Transverse colon (tissue), 4 donors: ENCODE results near the gene ATP8B4. TPM values are rescaled to one million over a fixed set of nuclear protein-coding genes. Genes with fewer than 3 reads are reported as not detected.

Experiments
- DNase-seq: peaks from one replicate; pipeline ENCODE4 v3.0.0-alpha.2; 2019
- H3K27ac ChIP-seq, 4 donors: fragments of 200-600 bp; sonication (generic); 2 replicates each; pipeline ENCODE4 v1.5.1; 2016 to 2018; ENCODE audit warnings: inconsistent platforms in 4 of 4
- H3K27me3 ChIP-seq: fragments of 200-600 bp; sonication (generic); 2 replicates; pipeline ENCODE4 v1.5.1; 2017; ENCODE audit warnings: inconsistent platforms
- H3K36me3 ChIP-seq, 4 donors: fragments of 200-600 bp; sonication (generic); 2 replicates each; pipeline ENCODE4 v1.5.1; 2017 to 2019; ENCODE audit warnings: inconsistent platforms in 4 of 4
- H3K4me1 ChIP-seq, 4 donors: fragments of 200-600 bp; sonication (generic); 2 replicates each; pipeline ENCODE4 v1.5.1; 2017 to 2020; ENCODE audit warnings: inconsistent platforms in 4 of 4
- H3K4me3 ChIP-seq, 4 donors: fragments of 200-600 bp; sonication (generic); 1 replicate in 1 of 4; 2 replicates in 3 of 4; pipeline versions ENCODE4 v1.5.1 to v1.6.1; 2017 to 2019; ENCODE audit warnings: inconsistent platforms in 4 of 4
- H3K9me3 ChIP-seq, 2 donors: fragments of 200-600 bp; sonication (generic); 2 replicates each; pipeline ENCODE4 v1.5.1; 2017 to 2019; ENCODE audit warnings: inconsistent platforms in 2 of 2
- EP300 ChIP-seq: sonication (generic); formaldehyde crosslinking; IDR thresholded peaks from one replicate; pipeline ENCODE4 v1.6.1; 2017; ENCODE audit warnings: antibody characterized with exemption, low read depth
- POLR2A ChIP-seq: fragments of 450-650 bp; IDR thresholded peaks from one replicate; pipeline ENCODE4 v1.6.1; 2016; ENCODE audit warnings: antibody characterized with exemption, mild to moderate bottlenecking, moderate library complexity
- POLR2AphosphoS5 ChIP-seq, 3 donors: sonication (generic); formaldehyde crosslinking; IDR thresholded peaks; one replicate each; pipeline ENCODE4 v1.6.1; 2016; ENCODE audit warnings: antibody characterized with exemption in 3 of 3
- WGBS, 2 donors: methylation state at CpG; one replicate each; pipeline ENCODE4 v1.1.5; 2018; ENCODE audit warnings: low coverage in 1 of 2; 5-methylcytosine and 5-hydroxymethylcytosine counted together
- in situ Hi-C, 4 donors: fragments of 200-750 bp; cut with MboI; loops; one replicate each; pipeline versions ENCODE4 v1.15.0 to v1.15.1; 2017; ENCODE audit warnings: low sequenced_read_pairs in 3 of 4, low pct_ligation_motif_present in 1 of 4, low pct_unique_long_range_greater_than_20kb in 1 of 4
- intact Hi-C: fragments of 100-400 bp; cut with DNase I; formaldehyde crosslinking; loops from one replicate; pipeline ENCODE4 v1.15.1; 2023; ENCODE audit warnings: low total_unique reads
- total RNA-seq, 4 donors: library from RNA; depleted of rRNA; stranded (reverse); fragments of >200 nt; gene quantifications; one replicate each; pipeline ENCODE4 v1.1.0, GENCODE V29; 2016
- TF ChIP-seq, protein P1 (sequence below), 5 experiments: fragments of 200-600 bp in 3 of 5; fragments of 450-650 bp in 2 of 5; sonication (generic) in 3 of 5; IDR thresholded peaks; 1 replicate in 2 of 5; 2 replicates in 3 of 5; pipeline ENCODE4 v1.5.1; 2016 to 2017; ENCODE audit warnings: antibody characterized with exemption in 5 of 5, inconsistent platforms in 3 of 5, mild to moderate bottlenecking in 2 of 5, moderate library complexity in 1 of 5

ATP8B4 gene
- total RNA-seq, 4 donors from 2014 or later: 6.2 to 26.2 (median 8.5) TPM

DNA sequence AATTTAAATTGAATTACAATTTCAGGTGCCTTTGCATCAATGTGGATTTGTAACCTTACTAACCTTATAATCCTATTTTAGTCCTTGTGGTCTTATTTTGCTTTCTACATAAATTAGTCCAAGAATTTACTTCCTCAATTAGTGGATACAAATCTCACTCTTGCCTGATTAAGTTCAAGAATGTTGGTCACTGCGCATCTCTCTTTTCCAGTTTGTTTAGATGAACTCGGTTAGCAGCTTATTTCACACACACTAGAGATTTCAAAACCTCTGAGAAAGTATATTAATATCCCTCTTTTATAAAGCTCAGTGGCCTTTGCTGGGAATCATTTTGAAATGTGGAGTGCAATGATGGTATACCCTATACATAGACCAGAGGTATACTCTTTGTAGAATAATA lies 254.8 kb downstream of the ATP8B4 start:
- H3K27ac ChIP-seq: no peak overlapping the region

DNA sequence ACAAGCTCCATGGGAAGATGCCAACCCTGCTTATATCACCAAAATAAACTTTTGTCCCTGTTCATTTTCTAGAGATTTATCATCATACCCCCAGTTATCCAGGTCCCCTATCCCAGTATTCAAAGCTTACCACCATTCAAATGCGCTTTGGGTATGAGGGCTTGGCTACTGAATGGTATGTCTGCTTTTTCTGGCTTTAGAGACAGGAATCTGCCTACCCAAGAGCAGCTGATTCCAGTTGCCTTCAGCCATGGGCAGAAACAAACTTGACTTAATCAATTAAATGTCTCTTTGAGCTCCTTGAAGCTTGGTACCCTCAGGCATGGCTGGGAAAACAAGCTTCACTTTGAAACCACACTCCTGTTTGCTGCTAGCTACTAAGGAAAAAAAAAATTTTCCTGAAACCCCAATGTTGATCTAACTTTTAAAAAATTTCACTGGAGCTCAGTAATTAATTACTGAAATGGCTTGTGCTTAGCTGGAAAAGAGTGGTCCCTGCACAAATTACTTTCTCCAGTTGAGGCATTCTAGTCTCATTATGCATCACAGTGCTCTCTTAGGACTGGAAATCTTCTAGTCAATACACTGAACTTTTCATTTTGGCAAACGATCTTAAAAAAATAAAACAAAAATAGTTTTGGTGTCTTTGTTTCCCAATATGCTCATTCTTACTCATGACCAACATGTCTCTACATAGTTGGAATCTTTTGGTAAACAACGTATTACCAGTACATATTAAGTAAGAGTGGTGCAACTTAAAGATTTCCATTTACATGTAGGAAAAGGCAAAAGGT lies 255.4 kb downstream of the ATP8B4 start:
- H3K4me1 ChIP-seq: no peaks in the 10 kb centered on the region
- no peaks in the 10 kb centered on the region for H3K9me3 ChIP-seq
- H3K27me3 ChIP-seq: no peaks in the 10 kb centered on the region
- H3K27ac ChIP-seq: peak overlapping the region in 3 of 4 donors; percentile 14 to 36 (median 32)
- intact Hi-C loops: no loop called here
- H3K4me3 ChIP-seq: no peak overlapping the region
- no peak for DNase-seq
- WGBS, 2 donors: 83 to 87% methylated on average over 3 of the region's 3 CpGs
- no peaks in the 10 kb centered on the region for H3K36me3 ChIP-seq
- TF ChIP-seq, protein P1, sequence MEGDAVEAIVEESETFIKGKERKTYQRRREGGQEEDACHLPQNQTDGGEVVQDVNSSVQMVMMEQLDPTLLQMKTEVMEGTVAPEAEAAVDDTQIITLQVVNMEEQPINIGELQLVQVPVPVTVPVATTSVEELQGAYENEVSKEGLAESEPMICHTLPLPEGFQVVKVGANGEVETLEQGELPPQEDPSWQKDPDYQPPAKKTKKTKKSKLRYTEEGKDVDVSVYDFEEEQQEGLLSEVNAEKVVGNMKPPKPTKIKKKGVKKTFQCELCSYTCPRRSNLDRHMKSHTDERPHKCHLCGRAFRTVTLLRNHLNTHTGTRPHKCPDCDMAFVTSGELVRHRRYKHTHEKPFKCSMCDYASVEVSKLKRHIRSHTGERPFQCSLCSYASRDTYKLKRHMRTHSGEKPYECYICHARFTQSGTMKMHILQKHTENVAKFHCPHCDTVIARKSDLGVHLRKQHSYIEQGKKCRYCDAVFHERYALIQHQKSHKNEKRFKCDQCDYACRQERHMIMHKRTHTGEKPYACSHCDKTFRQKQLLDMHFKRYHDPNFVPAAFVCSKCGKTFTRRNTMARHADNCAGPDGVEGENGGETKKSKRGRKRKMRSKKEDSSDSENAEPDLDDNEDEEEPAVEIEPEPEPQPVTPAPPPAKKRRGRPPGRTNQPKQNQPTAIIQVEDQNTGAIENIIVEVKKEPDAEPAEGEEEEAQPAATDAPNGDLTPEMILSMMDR (IDR thresholded peaks at IDR 0.05): no peak
- TF ChIP-seq POLR2A: no peak
- TF ChIP-seq POLR2AphosphoS5 (IDR thresholded peaks at IDR 0.05): peak in 1 of 3 donors; percentile 46
- no peak for TF ChIP-seq EP300
- in situ Hi-C loops: no loop called here

More for the DNA sequence above, 254.8 kb downstream of the ATP8B4 start:
- no peaks in the 10 kb centered on the region for H3K36me3 ChIP-seq
- WGBS, 2 donors: 67 to 77% methylated on average over 2 of the region's 2 CpGs
- in situ Hi-C loops (no loop called here), intact Hi-C loops (no loop called here)
- no peaks in the 10 kb centered on the region for H3K9me3 ChIP-seq
- H3K4me3 ChIP-seq: no peak overlapping the region
- H3K4me1 ChIP-seq: no peaks in the 10 kb centered on the region
- no peak for DNase-seq
- TF ChIP-seq POLR2A: no peak
- no peak for TF ChIP-seq EP300
- TF ChIP-seq, protein P1 (IDR thresholded peaks at IDR 0.05): no peak
- no peak for TF ChIP-seq POLR2AphosphoS5 (IDR thresholded peaks at IDR 0.05)
- no peaks in the 10 kb centered on the region for H3K27me3 ChIP-seq

GRCh38 chr15:49860101-49860500 lies 258.9 kb downstream of the ATP8B4 start:
- Histone ChIP-seq H3K4me3 (no peak overlapping the region), H3K27me3 (no peaks in the 10 kb centered on the region), H3K9me3 (no peaks in the 10 kb centered on the region), H3K4me1 (peaks cover 0 to 11% (median 6%) of the 10 kb centered on the region in 4 donors), H3K36me3 (no peaks in the 10 kb centered on the region), H3K27ac (peak overlapping the region in 1 of 4 donors; percentile 18)
- no peak for DNase-seq
- TF ChIP-seq EP300 (no peak), POLR2A (no peak), POLR2AphosphoS5 (IDR thresholded peaks at IDR 0.05) (no peak)
- TF ChIP-seq, protein P1 (IDR thresholded peaks at IDR 0.05): no peak
- 63 to 73% methylated on average over 6 to 8 of the region's 8 CpGs for WGBS, 2 donors
- intact Hi-C loops: no loop called here
- in situ Hi-C loops: no loop called here

GRCh38 chr15:49857496-49858475 lies 261.2 kb downstream of the ATP8B4 start:
- intact Hi-C loops (no loop called here), in situ Hi-C loops (no loop called here)
- H3K4me1 ChIP-seq: peaks cover 0 to 11% (median 6%) of the 10 kb centered on the region in 4 donors
- H3K27ac ChIP-seq: peak overlapping the region in 1 of 4 donors; percentile 20
- DNase-seq: no peak
- no peaks in the 10 kb centered on the region for H3K36me3 ChIP-seq
- TF ChIP-seq POLR2A: no peak
- TF ChIP-seq EP300: no peak
- TF ChIP-seq, protein P1 (IDR thresholded peaks at IDR 0.05): no peak
- no peak for TF ChIP-seq POLR2AphosphoS5 (IDR thresholded peaks at IDR 0.05)
- H3K27me3 ChIP-seq: no peaks in the 10 kb centered on the region
- WGBS, 2 donors: 83 to 84% methylated on average over 4 of the region's 4 CpGs
- no peak overlapping the region for H3K4me3 ChIP-seq
- no peaks in the 10 kb centered on the region for H3K9me3 ChIP-seq
